Keratinocyte (primary cell): ENCODE data around the gene CCDC61. TPM values are rescaled to one million over a fixed set of nuclear protein-coding genes. Genes with fewer than 3 reads are reported as not detected.

Source experiments
- DNase-seq: peaks from one replicate; pipeline ENCODE4 v3.0.0-alpha.2; 2011; ENCODE audit warnings: low read depth, missing footprints, low spot score
- FAIRE-seq: peaks from 2 replicates; lab custom pipeline; 2011; peaks lifted over from hg19 to GRCh38; lab: Jason Lieb, UNC
- H2AFZ ChIP-seq: 2 replicates; pipeline ENCODE4 v1.6.0; 2012; ENCODE audit warnings: low read length, control low read depth, inconsistent platforms; ENCODE audit not compliant: control insufficient read depth
- H3K27ac ChIP-seq: 2 replicates; pipeline ENCODE4 v1.5.1; 2011; ENCODE audit warnings: low read length; ENCODE audit not compliant: control insufficient read depth, insufficient read depth
- H3K27me3 ChIP-seq: 3 replicates; pipeline ENCODE4 v1.6.0; 2011; ENCODE audit warnings: low read length; ENCODE audit not compliant: control insufficient read depth, insufficient read depth; ENCODE audit errors: extremely low read depth
- H3K36me3 ChIP-seq, 2 experiments: 2 replicates in 1 of 2; 3 replicates in 1 of 2; pipeline ENCODE4 v1.5.1; 2011; ENCODE audit warnings: low read length in 2 of 2, mild to moderate bottlenecking in 1 of 2; ENCODE audit not compliant: control insufficient read depth in 2 of 2, insufficient read depth in 2 of 2; ENCODE audit errors: extremely low read depth in 1 of 2
- H3K4me1 ChIP-seq: 3 replicates; pipeline ENCODE4 v1.5.1; 2011; ENCODE audit warnings: low read length; ENCODE audit not compliant: control insufficient read depth, insufficient read depth; ENCODE audit errors: extremely low read depth
- H3K4me2 ChIP-seq: 3 replicates; pipeline ENCODE4 v1.6.0; 2011; ENCODE audit warnings: low read depth, low read length; ENCODE audit not compliant: control insufficient read depth, insufficient read depth; ENCODE audit errors: extremely low read depth
- H3K4me3 ChIP-seq, 3 experiments: fragments of 200-600 bp in 1 of 3; sonication (generic) in 1 of 3; 2 replicates in 2 of 3; 3 replicates in 1 of 3; pipeline ENCODE4 v1.5.1; 2011 to 2016; ENCODE audit warnings: low read length in 3 of 3, mild to moderate bottlenecking in 3 of 3, control low read depth in 2 of 3, inconsistent platforms in 1 of 3, low read depth in 1 of 3, mixed read lengths in 1 of 3, mixed run types in 1 of 3, moderate library complexity in 1 of 3; ENCODE audit not compliant: control insufficient read depth in 2 of 3, insufficient read depth in 2 of 3; ENCODE audit errors: extremely low read depth in 1 of 3
- H3K79me2 ChIP-seq: 2 replicates; pipeline ENCODE4 v1.6.0; 2012; ENCODE audit warnings: low read length; ENCODE audit not compliant: control insufficient read depth, insufficient read depth
- H3K9ac ChIP-seq: 3 replicates; pipeline ENCODE4 v1.6.0; 2011; ENCODE audit warnings: low read length; ENCODE audit not compliant: control insufficient read depth, insufficient read depth; ENCODE audit errors: extremely low read depth
- H3K9me1 ChIP-seq: 3 replicates; pipeline ENCODE4 v1.6.0; 2011; ENCODE audit warnings: low read length; ENCODE audit not compliant: control insufficient read depth, insufficient read depth; ENCODE audit errors: extremely low read depth
- H3K9me3 ChIP-seq: 2 replicates; pipeline ENCODE4 v1.5.1; 2012; ENCODE audit warnings: low read depth, low read length; ENCODE audit not compliant: control insufficient read depth
- H4K20me1 ChIP-seq: 3 replicates; pipeline ENCODE4 v1.6.0; 2011; ENCODE audit warnings: low read length; ENCODE audit not compliant: control insufficient read depth, insufficient read depth; ENCODE audit errors: extremely low read depth
- CTCF ChIP-seq, 3 experiments: IDR thresholded peaks in 1 of 3; conservative IDR thresholded peaks in 1 of 3; optimal IDR thresholded peaks in 1 of 3; 2 replicates in 2 of 3; 3 replicates in 1 of 3; pipeline versions ENCODE3 to v1.5.1; 2011; ENCODE audit warnings: low read length in 3 of 3, mild to moderate bottlenecking in 3 of 3, moderate library complexity in 2 of 3, control low read depth in 1 of 3, inconsistent platforms in 1 of 3; ENCODE audit not compliant: insufficient read depth in 2 of 3; ENCODE audit errors: extremely low read depth in 1 of 3
- EZH2 ChIP-seq: IDR thresholded peaks from one replicate; pipeline ENCODE4 v1.6.1; 2012; ENCODE audit warnings: inconsistent platforms, mild to moderate bottlenecking, low read length, moderate library complexity
- dilution Hi-C: fragments of 300-500 bp; cut with MboI; formaldehyde crosslinking; loops from one replicate; pipeline ENCODE4 v1.7.0; 2020; ENCODE audit warnings: low sequenced_read_pairs; ENCODE audit not compliant: extremely low pct_ligation_motif_present
- polyA plus RNA-seq, 5 experiments: library from polyadenylated mRNA; depleted of rRNA in 3 of 5; stranded (reverse) in 3 of 5; stranded (forward) in 1 of 5; unstranded in 1 of 5; fragments of >200 nt; gene quantifications; 1 replicate in 1 of 5; 2 replicates in 3 of 5; 3 replicates in 1 of 5; pipeline versions ENCODE4 v1.2.1 to v1.2.3, GENCODE V29; 2011 to 2012; ENCODE audit warnings: missing spikeins in 2 of 5, low read depth in 1 of 5, low replicate concordance in 1 of 5

CCDC61 gene
- polyA plus RNA-seq, 1 donor (not counting 4 experiments of a cell fraction or from before 2014, with no cell fraction given), result 5.8 TPM

GRCh38 chr19:46006411-46006810 is 11.1 kb downstream of the CCDC61 start:
- Histone ChIP-seq H3K4me2 (no peak overlapping the region), H3K9me3 (no peaks in the 10 kb centered on the region), H2AFZ (no peak overlapping the region), H3K4me1 (no peaks in the 10 kb centered on the region), H3K36me3 (peaks cover 5% of the 10 kb centered on the region in 2 experiments), H3K27ac (no peak overlapping the region), H3K9ac (no peak overlapping the region), H3K27me3 (no peaks in the 10 kb centered on the region), H4K20me1 (no peaks in the 10 kb centered on the region), H3K9me1 (no peaks in the 10 kb centered on the region), H3K79me2 (no peaks in the 10 kb centered on the region), H3K4me3 (no peak overlapping the region)
- TF ChIP-seq EZH2 (no peak), CTCF (optimal IDR thresholded peaks at IDR 0.05 in 1 of 3, IDR thresholded peaks at IDR 0.05 in 1 of 3, conservative IDR thresholded peaks at IDR 0.05 in 1 of 3; ENCODE audit: extremely low read depth in 1 of 3, insufficient read depth in 2 of 3, low read length in 3 of 3) (no peak)
- dilution Hi-C loops, result no loop called here
- FAIRE-seq (no peak), DNase-seq (no peak)

GRCh38 chr19:46009530-46010510 is 14.6 kb downstream of the CCDC61 start:
- Histone ChIP-seq H3K4me2 (no peak overlapping the region), H3K79me2 (no peaks in the 10 kb centered on the region), H3K36me3 (peaks cover 0 to 2% of the 10 kb centered on the region in 2 experiments), H3K4me1 (peaks cover 5% of the 10 kb centered on the region), H3K9me3 (no peaks in the 10 kb centered on the region), H3K9ac (no peak overlapping the region), H4K20me1 (no peaks in the 10 kb centered on the region), H3K27me3 (no peaks in the 10 kb centered on the region), H3K4me3 (no peak overlapping the region), H2AFZ (no peak overlapping the region), H3K9me1 (no peaks in the 10 kb centered on the region), H3K27ac (no peak overlapping the region)
- TF ChIP-seq CTCF (optimal IDR thresholded peaks at IDR 0.05 in 1 of 3, IDR thresholded peaks at IDR 0.05 in 1 of 3, conservative IDR thresholded peaks at IDR 0.05 in 1 of 3; ENCODE audit: extremely low read depth in 1 of 3, insufficient read depth in 2 of 3, low read length in 3 of 3) (peak; percentile 76 to 85 (median 77)), EZH2 (no peak)
- DNase-seq (no peak), FAIRE-seq (peak; percentile 78)
- dilution Hi-C loops, result no loop called here
